GM23248 (cell line): ENCODE measurements around the gene MKRN3.

Experiments used
- EZH2 ChIP-seq: fragments of 200-600 bp; sonication (generic); IDR thresholded peaks from 2 replicates; pipeline ENCODE4 v1.6.1; 2018; ENCODE audit warnings: antibody characterized with exemption, mild to moderate bottlenecking; ENCODE audit not compliant: insufficient read depth, poor library complexity, severe bottlenecking
- EZH2phosphoT487 ChIP-seq: fragments of 200-600 bp; sonication (generic); IDR thresholded peaks from 2 replicates; pipeline ENCODE4 v1.6.1; 2018; ENCODE audit warnings: antibody characterized with exemption, moderate library complexity, mild to moderate bottlenecking, low read depth; ENCODE audit not compliant: insufficient read depth

- TF ChIP-seq EZH2 (no peak), EZH2phosphoT487 (no peak)
These were observed 17.4 kb upstream of the MKRN3 start for GRCh38 chr15:23548071-23548470.
